Kidney (tissue), 14 donors: Measurements from ENCODE around the gene MAST2. TPM values are rescaled to one million over a fixed set of nuclear protein-coding genes. Genes with fewer than 3 reads are reported as not detected.
"Not testable (repeated sequence)": the region's sequence is repeated elsewhere in the genome, so short reads cannot be mapped to it uniquely, and the experiment has no call there.

ENCODE experiments used
- DNase-seq, 5 donors: peaks; one replicate each; pipeline ENCODE4 v3.0.0-alpha.2; 2013 to 2020
- FAIRE-seq: peaks from 2 replicates; lab custom pipeline; 2012; peaks lifted over from hg19 to GRCh38; lab: Jason Lieb, UNC
- H3K27ac ChIP-seq, 2 donors: one replicate each; pipeline ENCODE4 v1.7.0; 2013; ENCODE audit warnings: low read depth in 2 of 2, low read length in 2 of 2, inconsistent platforms in 1 of 2
- H3K27me3 ChIP-seq: one replicate; pipeline ENCODE4 v1.7.1; 2013; ENCODE audit warnings: low read length, inconsistent platforms; ENCODE audit not compliant: control insufficient read depth, insufficient read depth
- H3K36me3 ChIP-seq, 3 donors: one replicate each; pipeline versions ENCODE4 v1.7.0 to v1.7.1; 2013; ENCODE audit warnings: low read length in 3 of 3, control low read depth in 1 of 3, inconsistent platforms in 1 of 3; ENCODE audit not compliant: insufficient read depth in 3 of 3, control insufficient read depth in 2 of 3
- H3K4me1 ChIP-seq, 3 donors: one replicate each; pipeline versions ENCODE4 v1.7.0 to v1.7.1; 2013; ENCODE audit warnings: low read length in 3 of 3, inconsistent platforms in 1 of 3, low read depth in 1 of 3; ENCODE audit not compliant: control insufficient read depth in 2 of 3, insufficient read depth in 2 of 3
- H3K4me3 ChIP-seq, 3 donors: one replicate each; pipeline versions ENCODE4 v1.7.0 to v1.8.1; 2013; ENCODE audit warnings: low read length in 3 of 3, control low read depth in 1 of 3, inconsistent platforms in 1 of 3
- H3K9ac ChIP-seq, 3 donors: one replicate each; pipeline versions ENCODE4 v1.7.0 to v1.7.1; 2013; ENCODE audit warnings: low read length in 3 of 3, control low read depth in 1 of 3, inconsistent platforms in 1 of 3
- H3K9me3 ChIP-seq, 3 donors: one replicate each; pipeline versions ENCODE4 v1.7.0 to v1.7.1; 2013; ENCODE audit warnings: low read length in 3 of 3, control low read depth in 1 of 3, inconsistent platforms in 1 of 3; ENCODE audit not compliant: control insufficient read depth in 2 of 3, insufficient read depth in 1 of 3
- intact Hi-C: fragments of 100-400 bp; cut with DNase I; formaldehyde crosslinking; loops from one replicate; pipeline ENCODE4 v1.11.1; 2022
- polyA plus RNA-seq: library from polyadenylated mRNA; stranded (reverse); fragments of 350-450 nt; fragmentation: Illumina TruSeq; extraction: RNeasy Lipid Tissue Mini Kit (QIAGEN cat#74804); gene quantifications from one replicate; pipeline ENCODE4 v1.2.3, GENCODE V29; 2014; ENCODE audit warnings: low read depth, low replicate concordance; ENCODE audit not compliant: insufficient read depth
- total RNA-seq: library from RNA; stranded (reverse); fragmentation: NEBNext Ultra II Directional; extraction: Animal tissue kit (Norgen Biotek cat#: 25700); gene quantifications from one replicate; pipeline ENCODE4 v1.2.1, GENCODE V29; 2021
- TF ChIP-seq, protein P1 (sequence below): IDR thresholded peaks from 3 replicates; pipeline ENCODE4 v1.5.1; 2012; ENCODE audit warnings: mild to moderate bottlenecking, moderate library complexity, borderline replicate concordance; ENCODE audit not compliant: insufficient read depth; ENCODE audit errors: extremely low read depth
- donor health status: control.
- donor health status: control.
- donor health status: control.
- donor health status: control.
- donor health status: control.
- donor health status: DM: yes; HTN: yes; CAD: no.
- donor health status: Normal renal cell carcinoma (clear cell type).

The MAST2 gene
- total and polyA plus RNA-seq, 2 donors from 2014 or later = 7.6 to 17.9 TPM

DNA sequence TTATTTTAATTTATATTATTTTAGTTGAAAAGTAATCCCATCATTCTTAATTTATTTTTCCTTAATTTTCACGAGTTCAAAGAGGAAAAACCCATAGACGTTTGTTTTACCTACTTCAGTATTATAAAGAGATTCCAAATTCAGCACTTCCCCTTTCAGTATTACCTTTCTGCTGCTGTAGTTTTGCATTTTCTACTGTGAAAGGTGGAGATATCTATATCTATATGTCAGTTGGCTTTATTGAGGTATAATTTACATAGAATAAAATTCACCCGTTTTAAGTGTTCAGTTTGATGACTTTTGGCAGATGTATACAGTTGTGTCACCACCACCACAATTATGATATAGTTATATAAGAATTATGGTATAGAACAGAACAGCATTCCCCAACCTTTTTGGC lies 33.0 kb downstream of the MAST2 start:
- TF ChIP-seq, protein P1, sequence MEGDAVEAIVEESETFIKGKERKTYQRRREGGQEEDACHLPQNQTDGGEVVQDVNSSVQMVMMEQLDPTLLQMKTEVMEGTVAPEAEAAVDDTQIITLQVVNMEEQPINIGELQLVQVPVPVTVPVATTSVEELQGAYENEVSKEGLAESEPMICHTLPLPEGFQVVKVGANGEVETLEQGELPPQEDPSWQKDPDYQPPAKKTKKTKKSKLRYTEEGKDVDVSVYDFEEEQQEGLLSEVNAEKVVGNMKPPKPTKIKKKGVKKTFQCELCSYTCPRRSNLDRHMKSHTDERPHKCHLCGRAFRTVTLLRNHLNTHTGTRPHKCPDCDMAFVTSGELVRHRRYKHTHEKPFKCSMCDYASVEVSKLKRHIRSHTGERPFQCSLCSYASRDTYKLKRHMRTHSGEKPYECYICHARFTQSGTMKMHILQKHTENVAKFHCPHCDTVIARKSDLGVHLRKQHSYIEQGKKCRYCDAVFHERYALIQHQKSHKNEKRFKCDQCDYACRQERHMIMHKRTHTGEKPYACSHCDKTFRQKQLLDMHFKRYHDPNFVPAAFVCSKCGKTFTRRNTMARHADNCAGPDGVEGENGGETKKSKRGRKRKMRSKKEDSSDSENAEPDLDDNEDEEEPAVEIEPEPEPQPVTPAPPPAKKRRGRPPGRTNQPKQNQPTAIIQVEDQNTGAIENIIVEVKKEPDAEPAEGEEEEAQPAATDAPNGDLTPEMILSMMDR = no peak
- intact Hi-C loops = no loop called here

DNA sequence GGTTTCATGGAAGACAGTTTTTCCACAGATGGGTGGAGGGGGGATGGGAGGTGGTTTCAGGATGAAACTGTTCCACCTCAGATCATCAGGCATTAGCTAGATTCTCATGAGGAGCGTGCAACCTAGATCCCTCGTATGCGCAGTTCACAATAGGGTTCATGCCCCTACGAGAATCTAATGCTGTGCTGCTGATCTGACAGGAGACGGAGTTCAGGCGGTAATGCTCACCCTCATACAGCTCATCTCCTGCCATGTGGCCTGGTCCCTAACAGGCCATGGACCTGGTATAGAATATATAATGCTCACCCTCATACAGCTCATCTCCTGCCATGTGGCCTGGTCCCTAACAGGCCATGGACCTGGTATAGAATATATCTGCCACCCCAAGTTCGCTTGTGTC lies 33.4 kb downstream of the MAST2 start:
- H3K4me3 ChIP-seq, intact Hi-C loops, FAIRE-seq, H3K9ac ChIP-seq, H3K27me3 ChIP-seq, H3K27ac ChIP-seq, H3K9me3 ChIP-seq, H3K4me1 ChIP-seq, DNase-seq, H3K36me3 ChIP-seq: not testable (repeated sequence)

More for the DNA sequence above, 33.0 kb downstream of the MAST2 start:
- no peaks in the 10 kb centered on the region for H3K36me3 ChIP-seq
- no peak overlapping the region for H3K27ac ChIP-seq
- H3K27me3 ChIP-seq = no peaks in the 10 kb centered on the region
- H3K4me1 ChIP-seq = no peaks in the 10 kb centered on the region
- H3K9ac ChIP-seq = no peak overlapping the region
- FAIRE-seq = no peak
- no peaks in the 10 kb centered on the region for H3K9me3 ChIP-seq
- no peak overlapping the region for H3K4me3 ChIP-seq
- DNase-seq = no peak

DNA sequence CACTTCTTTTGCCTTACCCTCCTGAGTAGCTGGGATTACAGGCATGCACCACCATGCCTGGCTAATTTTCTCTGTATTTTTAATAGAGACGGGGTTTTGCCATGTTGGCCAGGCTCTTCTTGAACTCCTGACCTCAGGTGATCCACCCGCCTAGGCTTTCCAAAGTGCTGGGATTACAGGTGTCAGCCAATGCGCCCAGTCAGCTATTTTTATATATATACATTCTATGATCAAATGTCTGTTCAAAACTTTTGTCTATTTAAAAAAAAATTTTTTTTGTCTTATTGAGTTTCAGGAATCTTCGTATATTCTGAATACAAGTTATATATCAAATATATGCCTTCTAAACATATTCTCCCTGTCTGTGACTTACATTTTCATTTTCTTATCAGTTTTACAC lies 34.9 kb downstream of the MAST2 start:
- H3K27ac ChIP-seq, H3K27me3 ChIP-seq, H3K9ac ChIP-seq, intact Hi-C loops, H3K36me3 ChIP-seq, FAIRE-seq, H3K9me3 ChIP-seq, H3K4me3 ChIP-seq, H3K4me1 ChIP-seq, DNase-seq: not testable (repeated sequence)

DNA sequence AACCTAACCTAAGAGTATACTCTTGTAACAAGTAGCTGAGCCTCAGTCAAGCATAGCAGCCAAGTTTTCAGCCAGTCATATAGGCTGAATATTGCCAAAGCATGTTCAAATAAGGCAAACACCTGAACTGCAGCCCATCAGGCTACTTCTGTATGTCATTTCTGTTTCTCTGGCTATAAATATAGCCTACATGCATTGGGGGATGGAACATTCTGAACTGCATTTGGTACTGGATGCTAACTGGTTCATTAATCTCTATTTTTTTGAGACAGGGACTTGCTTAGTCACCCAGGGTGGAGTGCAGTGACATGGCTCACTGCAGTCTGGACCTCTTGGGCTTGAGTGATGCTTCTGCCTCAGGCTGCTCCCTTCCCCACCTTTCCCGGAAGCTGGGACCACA lies 37.3 kb downstream of the MAST2 start:
- Histone ChIP-seq H3K27ac (no peak overlapping the region), H3K9me3 (no peaks in the 10 kb centered on the region), H3K4me3 (no peak overlapping the region), H3K4me1 (no peaks in the 10 kb centered on the region), H3K36me3 (no peaks in the 10 kb centered on the region), H3K27me3 (no peaks in the 10 kb centered on the region), H3K9ac (no peak overlapping the region)
- DNase-seq (no peak), FAIRE-seq (no peak)
- TF ChIP-seq, protein P1 = no peak
- intact Hi-C loops = no loop called here

DNA sequence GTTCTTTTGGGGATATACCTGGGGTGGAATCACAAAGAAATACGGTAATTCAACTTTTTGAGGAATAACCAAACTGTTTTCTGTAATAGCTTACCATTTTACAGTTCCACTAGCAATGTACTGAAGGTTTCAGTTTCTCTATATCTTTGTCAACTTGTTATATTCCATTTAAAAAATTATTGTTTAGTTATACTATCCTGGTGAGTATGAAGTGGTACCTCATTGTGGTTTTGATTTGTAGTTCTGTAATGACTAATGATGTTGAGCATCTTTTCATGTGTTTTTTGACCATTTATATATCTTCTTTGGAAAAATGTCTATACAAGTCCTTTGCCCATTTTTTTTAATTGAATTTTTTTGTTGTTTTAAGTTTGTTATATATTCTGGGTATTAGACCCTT lies 39.4 kb downstream of the MAST2 start:
- TF ChIP-seq, protein P1 = no peak
- H3K4me3 ChIP-seq = no peak overlapping the region

More for the DNA sequence above, 39.4 kb downstream of the MAST2 start:
- Histone ChIP-seq H3K27ac (no peak overlapping the region), H3K9me3 (no peaks in the 10 kb centered on the region), H3K27me3 (no peaks in the 10 kb centered on the region), H3K36me3 (no peaks in the 10 kb centered on the region), H3K4me1 (no peaks in the 10 kb centered on the region), H3K9ac (no peak overlapping the region)
- intact Hi-C loops = no loop called here
- DNase-seq = no peak
- peak; percentile 41 for FAIRE-seq
